ENCODE data around the gene INSRR.

- TF ChIP-seq, protein P1, sequence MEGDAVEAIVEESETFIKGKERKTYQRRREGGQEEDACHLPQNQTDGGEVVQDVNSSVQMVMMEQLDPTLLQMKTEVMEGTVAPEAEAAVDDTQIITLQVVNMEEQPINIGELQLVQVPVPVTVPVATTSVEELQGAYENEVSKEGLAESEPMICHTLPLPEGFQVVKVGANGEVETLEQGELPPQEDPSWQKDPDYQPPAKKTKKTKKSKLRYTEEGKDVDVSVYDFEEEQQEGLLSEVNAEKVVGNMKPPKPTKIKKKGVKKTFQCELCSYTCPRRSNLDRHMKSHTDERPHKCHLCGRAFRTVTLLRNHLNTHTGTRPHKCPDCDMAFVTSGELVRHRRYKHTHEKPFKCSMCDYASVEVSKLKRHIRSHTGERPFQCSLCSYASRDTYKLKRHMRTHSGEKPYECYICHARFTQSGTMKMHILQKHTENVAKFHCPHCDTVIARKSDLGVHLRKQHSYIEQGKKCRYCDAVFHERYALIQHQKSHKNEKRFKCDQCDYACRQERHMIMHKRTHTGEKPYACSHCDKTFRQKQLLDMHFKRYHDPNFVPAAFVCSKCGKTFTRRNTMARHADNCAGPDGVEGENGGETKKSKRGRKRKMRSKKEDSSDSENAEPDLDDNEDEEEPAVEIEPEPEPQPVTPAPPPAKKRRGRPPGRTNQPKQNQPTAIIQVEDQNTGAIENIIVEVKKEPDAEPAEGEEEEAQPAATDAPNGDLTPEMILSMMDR (IDR thresholded peaks at IDR 0.05; ENCODE audit: low read depth, low read length, missing input control), result no peak
- TF ChIP-seq RAD21 (IDR thresholded peaks at IDR 0.05), result no peak
- TF ChIP-seq, protein P2, sequence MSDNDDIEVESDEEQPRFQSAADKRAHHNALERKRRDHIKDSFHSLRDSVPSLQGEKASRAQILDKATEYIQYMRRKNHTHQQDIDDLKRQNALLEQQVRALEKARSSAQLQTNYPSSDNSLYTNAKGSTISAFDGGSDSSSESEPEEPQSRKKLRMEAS (IDR thresholded peaks at IDR 0.05), result no peak
Measured at GRCh38 chr1:156828400-156829124, 30.4 kb downstream of the INSRR start.
